Ovary (tissue), 9 donors: Measurements from ENCODE around the gene KPNA6. TPM values are rescaled to one million over a fixed set of nuclear protein-coding genes. Genes with fewer than 3 reads are reported as not detected.

Source experiments
- DNase-seq, 5 donors: peaks; one replicate each; pipeline ENCODE4 v3.0.0-alpha.2; 2019 to 2020
- H3K27ac ChIP-seq, 2 donors: fragments of 200-600 bp; one replicate each; pipeline versions ENCODE4 v1.5.1 to v1.8.0; 2019 to 2022
- H3K27me3 ChIP-seq: fragments of 200-600 bp; one replicate; pipeline ENCODE4 v1.8.0; 2022
- H3K36me3 ChIP-seq: fragments of 200-600 bp; sonication (generic); one replicate; pipeline ENCODE4 v1.5.1; 2019
- H3K4me1 ChIP-seq: one replicate; pipeline ENCODE4 v1.8.1; 2013; ENCODE audit warnings: mild to moderate bottlenecking, moderate library complexity; ENCODE audit not compliant: insufficient read depth
- H3K4me3 ChIP-seq: fragments of 200-600 bp; sonication (generic); one replicate; pipeline ENCODE4 v1.5.1; 2017
- H3K9me3 ChIP-seq, 2 donors: fragments of 200-600 bp in 1 of 2; sonication (generic) in 1 of 2; one replicate each; pipeline versions ENCODE4 v1.5.1 to v1.8.1; 2013 to 2019; ENCODE audit warnings: mild to moderate bottlenecking in 1 of 2, moderate library complexity in 1 of 2
- EP300 ChIP-seq: sonication (generic); formaldehyde crosslinking; IDR thresholded peaks from one replicate; pipeline ENCODE4 v1.6.1; 2017; ENCODE audit warnings: antibody characterized with exemption
- POLR2A ChIP-seq: fragments of 450-650 bp; IDR thresholded peaks from one replicate; pipeline ENCODE4 v1.6.1; 2017; ENCODE audit warnings: antibody characterized with exemption, mild to moderate bottlenecking, moderate library complexity
- WGBS, 3 donors: extraction: QIAGEN DNeasy Blood & Tissue Kit in 1 of 3; methylation state at CpG; one replicate each; pipeline versions ENCODE4 v1.1.5 to v1.1.7; 2013 to 2017; 5-methylcytosine and 5-hydroxymethylcytosine counted together
- intact Hi-C, 4 donors: fragments of 100-400 bp; cut with DNase I; formaldehyde crosslinking; loops; one replicate each; pipeline versions ENCODE4 v1.11.0 to v1.15.1; 2022 to 2023
- polyA plus RNA-seq, 2 donors: library from polyadenylated mRNA; stranded (reverse); fragments of 200-250 nt in 1 of 2; fragments of 350-450 nt in 1 of 2; fragmentation: Illumina TruSeq in 1 of 2; extraction: RNeasy Lipid Tissue Mini Kit (QIAGEN cat#74804) in 1 of 2; gene quantifications; one replicate each; pipeline ENCODE4 v1.2.3, GENCODE V29; 2013 to 2014
- total RNA-seq, 7 donors: library from RNA; depleted of rRNA in 2 of 7; stranded (reverse); fragments of >200 nt in 2 of 7; fragmentation: NEBNext Ultra II Directional in 3 of 7; extraction: Animal tissue kit (Norgen Biotek cat#: 25700) in 3 of 7; gene quantifications; one replicate each; pipeline versions ENCODE4 v1.1.0 to v1.2.4, GENCODE V29; 2016 to 2023
- TF ChIP-seq, protein P1 (sequence below), 3 donors: fragments of 450-650 bp in 2 of 3; fragments of 200-600 bp in 1 of 3; IDR thresholded peaks; one replicate each; pipeline versions ENCODE4 v1.5.1 to v1.8.0; 2016 to 2022; ENCODE audit warnings: antibody characterized with exemption in 3 of 3, mild to moderate bottlenecking in 1 of 3
- donor health status: DM: no; HTN: no; CAD: no; lungs with moderate emphysema.
- donor health status: DM: no; HTN: no; CAD: no.
- donor health status: Bipolar disorder and iron deficiency.
- donor health status: DM: yes; HTN: yes; CAD: no.
- donor health status: DM: no; HTN: no; CAD: no.
- donor health status: DM: yes; HTN: yes; CAD: no.

KPNA6 gene
- total and polyA plus RNA-seq, 9 donors = 9.3 to 57.7 (median 45.7) TPM

DNA sequence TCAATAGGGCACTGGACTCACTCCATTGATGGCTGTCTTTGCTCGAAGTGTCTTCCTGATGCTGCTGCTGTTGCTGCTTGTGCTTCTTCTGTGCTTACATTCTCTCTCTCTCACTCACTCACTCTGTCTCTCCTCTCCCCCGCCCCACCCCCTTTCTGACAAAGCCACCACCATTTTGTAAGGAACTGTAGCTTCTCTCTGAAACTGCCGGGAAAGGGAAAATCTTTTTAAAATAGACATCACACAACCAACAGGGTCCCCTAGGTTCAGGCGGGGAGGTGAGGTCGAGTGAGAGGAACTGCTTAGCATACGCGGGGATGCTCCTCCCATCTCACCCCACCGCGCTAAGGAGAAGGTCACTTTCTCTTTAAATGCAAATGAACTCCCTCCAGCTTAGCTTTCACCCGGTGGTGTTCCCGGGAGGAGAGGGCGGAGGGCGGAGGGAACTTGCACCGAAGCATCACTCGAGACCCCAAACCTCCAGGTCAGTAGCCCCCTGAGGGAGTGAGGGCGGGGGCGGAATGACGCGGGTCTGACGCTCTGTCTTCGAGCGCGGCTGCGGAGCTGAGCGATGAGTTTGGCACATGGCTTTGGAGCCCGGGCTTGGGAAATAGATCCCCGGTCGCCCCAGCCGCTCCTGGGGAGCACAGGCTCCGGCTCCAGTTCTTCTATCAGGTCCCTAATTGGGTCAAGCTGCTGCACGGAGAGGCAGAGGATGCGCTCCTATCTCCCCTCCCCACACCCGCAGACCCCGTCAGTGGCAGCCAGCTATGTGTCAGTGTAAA is 92.6 kb downstream of the KPNA6 start, which contains the start of gene CCDC28B:
Gene CCDC28B (plus strand): TSS at position 370 of the 785 bp plus-strand sequence. CDS start 1,341 bp downstream, outside the sequence.
- 0% methylated on average over 33 to 34 of the region's 34 CpGs for WGBS, 3 donors
- Histone ChIP-seq H3K9me3 (no peaks in the 10 kb centered on the region), H3K4me3 (peak within 1 kb of the TSS; percentile 48), H3K36me3 (no peaks in the 10 kb centered on the region), H3K4me1 (peaks cover 12% of the 10 kb centered on the region), H3K27me3 (no peaks in the 10 kb centered on the region), H3K27ac (peak within 1 kb of the TSS; percentile 59 to 72)
- peak; percentile 22 for TF ChIP-seq POLR2A
- TF ChIP-seq, protein P1, sequence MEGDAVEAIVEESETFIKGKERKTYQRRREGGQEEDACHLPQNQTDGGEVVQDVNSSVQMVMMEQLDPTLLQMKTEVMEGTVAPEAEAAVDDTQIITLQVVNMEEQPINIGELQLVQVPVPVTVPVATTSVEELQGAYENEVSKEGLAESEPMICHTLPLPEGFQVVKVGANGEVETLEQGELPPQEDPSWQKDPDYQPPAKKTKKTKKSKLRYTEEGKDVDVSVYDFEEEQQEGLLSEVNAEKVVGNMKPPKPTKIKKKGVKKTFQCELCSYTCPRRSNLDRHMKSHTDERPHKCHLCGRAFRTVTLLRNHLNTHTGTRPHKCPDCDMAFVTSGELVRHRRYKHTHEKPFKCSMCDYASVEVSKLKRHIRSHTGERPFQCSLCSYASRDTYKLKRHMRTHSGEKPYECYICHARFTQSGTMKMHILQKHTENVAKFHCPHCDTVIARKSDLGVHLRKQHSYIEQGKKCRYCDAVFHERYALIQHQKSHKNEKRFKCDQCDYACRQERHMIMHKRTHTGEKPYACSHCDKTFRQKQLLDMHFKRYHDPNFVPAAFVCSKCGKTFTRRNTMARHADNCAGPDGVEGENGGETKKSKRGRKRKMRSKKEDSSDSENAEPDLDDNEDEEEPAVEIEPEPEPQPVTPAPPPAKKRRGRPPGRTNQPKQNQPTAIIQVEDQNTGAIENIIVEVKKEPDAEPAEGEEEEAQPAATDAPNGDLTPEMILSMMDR (IDR thresholded peaks at IDR 0.05) = no peak
- intact Hi-C loops = no loop called here
- DNase-seq = peak; percentile 67 to 85 (median 79)

DNA sequence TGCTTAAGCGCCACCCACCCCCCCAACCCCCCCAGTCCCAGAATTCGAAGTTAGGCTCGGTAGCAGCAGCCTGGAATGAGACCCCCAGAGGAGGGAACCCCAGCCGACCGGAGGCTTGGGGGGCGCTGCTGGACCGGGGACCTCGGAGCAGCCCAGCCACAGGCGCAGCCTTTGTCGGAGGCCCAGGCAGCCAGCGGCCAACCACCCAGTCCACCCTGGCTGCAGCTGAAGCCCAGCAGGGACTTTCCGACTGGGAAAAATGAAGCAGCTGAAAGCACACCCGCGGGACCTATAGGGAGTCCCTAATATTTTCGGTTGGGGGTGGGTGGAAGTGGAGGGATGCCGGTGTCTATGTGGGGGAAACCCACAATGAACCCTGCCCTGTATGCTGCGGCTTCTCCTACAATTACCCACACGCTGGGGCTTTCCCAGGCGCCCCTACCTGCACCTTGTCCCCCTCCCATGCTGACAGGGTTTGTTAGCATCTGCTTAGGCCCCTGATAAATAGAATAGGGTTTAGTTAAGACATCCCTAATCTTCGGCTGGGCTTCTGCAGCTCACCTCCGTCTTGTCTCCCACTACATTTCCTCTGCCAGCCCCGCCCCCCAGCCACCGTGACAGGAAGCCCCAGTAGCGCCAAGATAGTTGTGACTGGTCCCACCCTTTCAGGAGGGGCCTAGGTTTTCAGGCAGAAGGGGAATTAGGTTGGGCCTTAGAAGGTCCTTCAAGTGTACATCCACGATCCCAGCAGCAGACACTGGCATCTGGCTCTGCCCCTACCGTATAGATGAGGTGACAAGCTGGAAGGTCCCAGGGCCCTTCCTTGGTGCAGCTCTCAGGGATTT is 93.4 kb downstream of the KPNA6 start:
- intact Hi-C loops = no loop called here
- DNase-seq = peak; percentile 63 to 79 (median 72)
- no peaks in the 10 kb centered on the region for H3K36me3 ChIP-seq
- no peaks in the 10 kb centered on the region for H3K27me3 ChIP-seq
- TF ChIP-seq, protein P1 (IDR thresholded peaks at IDR 0.05) = no peak
- TF ChIP-seq POLR2A (no peak), EP300 (no peak)
- peak overlapping the region; percentile 48 for H3K4me3 ChIP-seq
- no peaks in the 10 kb centered on the region for H3K9me3 ChIP-seq
- peak overlapping the region; percentile 59 to 72 for H3K27ac ChIP-seq
- H3K4me1 ChIP-seq = peaks cover 17% of the 10 kb centered on the region
- WGBS, 3 donors = 2 to 5% (median 3%) methylated on average over 22 to 26 of the region's 26 CpGs

DNA sequence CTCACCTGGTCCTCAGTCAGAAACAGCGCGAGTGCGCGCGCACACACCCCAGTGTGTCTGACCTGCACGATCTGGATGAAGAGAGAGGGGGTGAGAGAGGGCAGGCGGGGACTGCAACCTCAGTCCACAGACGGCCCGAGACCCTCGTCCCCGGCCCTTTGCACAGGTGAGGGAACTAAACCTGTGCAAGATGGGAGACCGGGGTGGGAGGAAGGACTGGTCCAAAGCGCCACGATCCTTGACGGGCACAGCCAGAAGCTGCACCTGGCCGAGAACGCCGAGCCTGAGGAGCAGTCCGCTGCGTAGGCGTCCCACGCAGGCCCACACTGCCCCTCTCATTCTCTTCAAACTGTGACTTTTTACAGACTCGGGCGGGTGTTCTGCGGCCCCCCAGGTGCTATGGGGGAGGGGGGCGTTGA is 97.1 kb downstream of the KPNA6 start:
- Histone ChIP-seq H3K4me1 (peaks cover 12% of the 10 kb centered on the region), H3K27ac (peak overlapping the region in 1 of 2 donors; percentile 22), H3K36me3 (no peaks in the 10 kb centered on the region), H3K27me3 (no peaks in the 10 kb centered on the region), H3K9me3 (no peaks in the 10 kb centered on the region), H3K4me3 (peak overlapping the region; percentile 61)
- WGBS, 3 donors = 15 to 17% (median 15%) methylated on average over 26 of the region's 26 CpGs
- intact Hi-C loops = no loop called here
- no peak for DNase-seq
- TF ChIP-seq POLR2A = no peak
- TF ChIP-seq EP300 = no peak
- TF ChIP-seq, protein P1 (IDR thresholded peaks at IDR 0.05) = no peak

DNA sequence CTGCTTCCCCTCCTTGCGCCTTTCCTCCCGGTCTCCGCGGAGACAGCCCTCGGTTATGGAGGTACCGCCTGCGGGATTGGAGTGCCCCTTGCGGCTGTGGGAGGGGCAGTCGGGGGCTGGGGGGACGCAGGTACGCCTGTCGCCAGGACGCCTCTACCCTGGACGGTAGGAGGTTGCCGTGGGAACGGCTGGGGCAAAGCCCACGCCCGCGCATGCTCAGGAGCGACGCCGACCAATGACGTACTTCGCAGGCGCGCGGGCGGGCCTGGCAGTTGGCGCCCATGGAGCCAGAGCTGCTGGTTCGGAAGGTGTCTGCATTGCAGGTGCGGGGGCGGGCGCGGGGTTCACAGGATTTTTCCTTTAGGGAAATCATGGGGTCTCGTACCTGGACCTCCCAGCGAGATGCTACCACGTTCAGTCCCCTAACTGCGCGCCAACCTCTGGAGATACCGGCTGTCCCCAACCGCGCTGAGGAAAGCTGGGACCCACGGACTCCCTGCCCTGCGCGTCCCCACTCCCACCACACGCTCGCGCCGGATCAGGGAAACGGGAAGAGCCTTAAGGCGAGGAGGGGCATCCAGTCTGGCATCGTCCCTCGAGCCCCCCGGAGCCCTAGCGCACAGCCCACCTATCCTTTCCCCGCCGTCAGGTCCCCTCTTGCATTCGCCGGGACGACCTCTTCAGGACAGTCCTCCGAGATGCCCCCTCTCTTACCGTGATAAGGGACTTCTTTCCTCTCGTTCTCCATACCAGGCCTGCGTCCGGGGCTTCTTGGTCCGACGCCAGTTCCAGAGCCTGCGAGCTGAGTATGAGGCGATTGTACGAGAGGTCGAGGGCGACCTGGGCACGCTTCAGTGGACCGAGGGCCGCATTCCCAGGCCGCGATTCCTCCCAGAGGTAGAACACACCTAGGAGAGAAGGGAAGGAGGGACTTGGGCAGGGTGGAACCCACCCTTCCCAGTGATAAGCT is 97.8 kb downstream of the KPNA6 start, which contains the start of gene IQCC:
Gene IQCC (plus strand): TSS at position 271 of the 970 bp plus-strand sequence. CDS start 11 bp downstream, at position 282.
- Histone ChIP-seq H3K4me1 (peaks cover 12% of the 10 kb centered on the region), H3K4me3 (peak within 1 kb of the TSS; percentile 61), H3K36me3 (no peaks in the 10 kb centered on the region), H3K27ac (peak within 1 kb of the TSS; percentile 34 to 51), H3K27me3 (no peaks in the 10 kb centered on the region), H3K9me3 (no peaks in the 10 kb centered on the region)
- TF ChIP-seq POLR2A (peak; percentile 76), EP300 (no peak)
- TF ChIP-seq, protein P1 (IDR thresholded peaks at IDR 0.05) = peak in 1 of 3 donors; percentile 24
- 1% methylated on average over 72 to 77 of the region's 77 CpGs for WGBS, 3 donors
- intact Hi-C loops = no loop called here
- DNase-seq = peak; percentile 85 to 92 (median 90)
